Inferior parietal cortex (tissue), 1 donor: Measurements from ENCODE around the gene NSDHL.
A peak's percentile ranks its signal among the peaks of the same experiment; 100 is the strongest.
"Not testable (repeated sequence)": the region's sequence is repeated elsewhere in the genome, so short reads cannot be mapped to it uniquely, and the experiment has no call there.

ENCODE experiments used
- DNase-seq: peaks from one replicate; pipeline ENCODE4 v3.0.0-alpha.2; 2016; ENCODE audit errors: extremely low spot score

The NSDHL gene

GRCh38 chrX:152893980-152894610 is 63.2 kb downstream of the NSDHL start:
- DNase-seq: no peak

DNA sequence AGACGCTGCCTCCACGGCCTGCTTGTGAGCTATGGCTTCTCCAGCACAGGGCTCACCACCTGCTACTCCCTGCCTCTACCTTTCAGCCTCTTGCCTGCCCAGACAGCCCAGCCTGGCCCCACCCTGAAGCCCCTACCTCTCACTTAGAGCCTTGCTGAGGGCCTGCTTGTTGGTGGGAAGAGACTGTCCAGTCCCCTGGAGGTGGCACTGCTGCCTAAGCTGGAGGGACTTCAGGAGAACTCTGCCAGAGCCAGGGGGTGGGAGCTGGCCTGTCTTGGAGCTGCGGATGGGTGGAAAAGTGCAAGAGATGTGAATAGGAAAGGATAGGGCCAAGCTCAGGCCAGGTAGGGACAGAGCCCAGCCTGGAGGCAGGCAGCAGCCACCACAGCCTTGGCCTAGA is 64.3 kb downstream of the NSDHL start:
- DNase-seq: no peak

- DNase-seq: no peak
These were observed 65.0 kb downstream of the NSDHL start for GRCh38 chrX:152895724-152896420.

GRCh38 chrX:152896450-152896849 is 65.6 kb downstream of the NSDHL start:
- DNase-seq: no peak

- DNase-seq: no peak
These were observed 66.6 kb downstream of the NSDHL start, which contains the start of gene ZNF185 for GRCh38 chrX:152897222-152898131. Gene ZNF185 (plus strand): TSS chrX:152898067. CDS start chrX:152914490, 16,423 bp downstream.

DNA sequence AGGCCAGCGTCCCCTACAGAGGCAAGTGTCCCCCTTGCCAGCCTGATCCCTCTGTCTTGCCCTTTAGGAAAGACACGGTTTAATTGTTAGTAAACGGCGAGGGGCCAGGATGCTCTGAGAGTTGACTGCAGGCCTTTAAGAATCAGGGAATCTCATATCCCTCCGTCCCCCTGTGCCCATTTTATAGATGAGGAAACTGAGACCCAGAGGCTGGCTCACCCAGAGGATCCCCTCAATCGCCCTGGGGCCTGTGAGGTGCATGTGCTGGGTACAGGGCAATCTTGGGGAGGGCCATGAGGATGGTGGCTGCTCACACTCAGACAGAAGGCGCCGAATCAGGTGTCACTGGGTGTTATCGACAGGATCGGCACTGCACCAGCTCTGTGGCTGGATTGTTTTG is 67.6 kb downstream of the NSDHL start:
- no peak for DNase-seq

GRCh38 chrX:152899111-152899873 is 68.4 kb downstream of the NSDHL start:
- no peak for DNase-seq

DNA sequence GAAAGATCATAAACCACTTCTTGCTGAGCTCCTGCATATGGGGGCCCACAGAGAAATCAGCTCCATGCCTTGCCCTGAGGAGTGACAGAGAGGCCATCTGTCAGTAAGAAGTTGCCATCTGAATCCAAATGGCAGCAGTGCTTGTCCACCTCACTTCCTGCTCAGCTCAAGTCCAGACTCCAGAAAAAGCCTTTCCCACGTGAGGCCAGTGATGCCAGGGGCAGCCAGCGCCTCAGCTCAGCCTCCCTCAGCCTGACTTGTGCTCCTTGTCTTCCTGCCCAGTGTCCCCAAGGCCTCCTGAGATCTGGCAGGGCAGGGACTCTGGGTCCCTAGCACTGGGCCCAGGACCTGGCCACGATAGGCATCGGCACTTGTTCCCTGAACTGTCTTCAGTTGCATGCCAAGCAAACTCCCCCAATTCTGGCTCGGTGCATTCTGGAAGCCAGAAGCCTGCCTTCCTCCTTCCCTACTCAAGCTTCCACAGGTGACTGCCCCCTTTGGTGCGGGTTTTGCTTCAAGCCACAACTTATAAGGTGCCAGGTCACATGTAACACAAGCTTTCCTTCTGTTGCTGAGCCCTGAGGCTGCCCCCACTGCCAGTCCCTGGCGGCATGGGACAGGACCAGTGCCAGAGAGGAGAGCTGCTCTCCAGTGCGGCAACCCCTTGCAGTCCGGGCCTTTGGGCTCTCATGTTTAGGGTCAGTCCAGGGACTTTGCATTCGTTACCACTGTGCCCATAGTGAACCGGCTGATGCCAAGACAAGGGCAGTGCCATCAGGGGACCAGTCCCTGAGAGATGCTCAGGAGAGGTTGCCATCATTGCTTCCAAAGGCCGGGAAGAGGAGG is 69.2 kb downstream of the NSDHL start:
- DNase-seq: no peak

- DNase-seq: no peak
These were observed 70.1 kb downstream of the NSDHL start for GRCh38 chrX:152900937-152901445.

DNA sequence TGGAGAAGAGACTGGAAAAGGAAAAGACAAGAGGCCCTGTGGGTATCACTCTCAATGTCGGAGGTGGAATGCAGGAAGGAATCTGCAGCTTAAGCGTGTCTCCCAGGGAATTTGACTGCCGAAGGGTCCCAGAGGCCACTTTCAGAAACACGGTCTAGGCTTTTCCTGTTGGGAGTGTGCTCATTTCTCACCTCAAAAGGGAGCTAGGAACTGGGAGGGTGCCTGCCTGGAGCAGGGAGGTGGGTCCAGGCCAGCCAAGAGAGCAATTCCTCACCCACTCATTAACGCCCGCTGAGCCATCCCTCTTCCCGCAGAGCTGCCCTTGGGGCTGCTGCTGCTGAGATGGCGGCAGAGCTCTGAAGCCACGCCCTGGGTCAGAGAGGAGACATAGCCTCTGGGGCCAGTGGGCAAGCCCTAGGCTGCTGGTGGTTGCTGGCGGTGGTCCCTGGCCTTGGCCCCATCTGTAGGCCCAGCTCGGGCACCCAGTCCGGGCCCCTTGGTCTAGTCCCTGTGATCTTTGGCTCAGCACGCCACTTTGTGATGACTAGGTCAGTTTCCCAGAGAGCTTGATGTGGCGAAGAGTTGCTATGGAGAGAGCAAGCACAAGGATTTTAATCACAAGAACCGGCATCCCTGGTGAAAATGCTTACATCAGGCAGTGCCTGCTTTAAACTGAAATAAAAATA is 71.1 kb downstream of the NSDHL start:
- DNase-seq: no peak

- DNase-seq: no peak
These were observed 71.6 kb downstream of the NSDHL start for GRCh38 chrX:152902502-152902820.

- DNase-seq: no peak
These were observed 72.7 kb downstream of the NSDHL start for GRCh38 chrX:152903589-152903988.

- peak; percentile 17 for DNase-seq
These were observed 73.6 kb downstream of the NSDHL start for GRCh38 chrX:152904151-152905080.

DNA sequence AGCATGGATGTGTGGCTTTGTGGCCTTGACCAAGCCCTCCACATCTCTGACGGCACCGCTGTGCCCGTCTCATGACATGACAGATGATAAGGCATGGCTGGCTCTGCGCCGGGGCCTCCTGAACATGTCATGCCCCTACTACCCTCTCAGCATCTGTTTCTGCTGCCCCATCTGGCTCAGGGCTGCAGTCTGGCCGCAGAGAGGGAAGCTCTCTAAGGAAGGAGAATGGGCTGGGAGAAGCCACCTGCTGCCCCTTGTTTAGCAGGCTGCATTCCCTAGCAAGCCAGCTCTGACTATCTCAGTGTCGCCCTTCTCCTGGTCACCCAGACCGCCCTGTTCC is 74.2 kb downstream of the NSDHL start:
- DNase-seq: no peak

- no peak for DNase-seq
These were observed 76.3 kb downstream of the NSDHL start for GRCh38 chrX:152907084-152907651.

GRCh38 chrX:152908486-152908885 is 77.6 kb downstream of the NSDHL start:
- DNase-seq: no peak

GRCh38 chrX:152910018-152910417 is 79.2 kb downstream of the NSDHL start:
- DNase-seq: not testable (repeated sequence)

DNA sequence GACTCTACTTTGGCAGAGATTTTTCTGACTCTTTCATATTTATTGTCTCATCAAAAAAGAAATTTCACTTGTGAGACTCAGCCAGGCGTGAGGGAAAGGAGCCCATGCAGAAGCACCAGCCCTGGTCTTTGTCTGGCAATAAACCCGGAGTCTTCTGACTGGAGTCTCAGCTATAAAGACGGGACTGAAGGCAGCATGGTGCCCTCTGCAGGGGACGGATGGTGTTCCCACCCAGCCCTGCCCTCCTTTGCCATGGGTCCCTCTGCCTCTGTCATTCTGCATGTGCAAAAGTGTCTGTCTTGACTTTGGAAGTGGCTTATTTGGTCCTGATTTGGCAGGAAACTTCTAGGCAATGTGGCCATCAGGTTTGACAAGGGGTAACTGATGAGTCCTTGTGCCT is 81.2 kb downstream of the NSDHL start:
- DNase-seq: no peak

DNA sequence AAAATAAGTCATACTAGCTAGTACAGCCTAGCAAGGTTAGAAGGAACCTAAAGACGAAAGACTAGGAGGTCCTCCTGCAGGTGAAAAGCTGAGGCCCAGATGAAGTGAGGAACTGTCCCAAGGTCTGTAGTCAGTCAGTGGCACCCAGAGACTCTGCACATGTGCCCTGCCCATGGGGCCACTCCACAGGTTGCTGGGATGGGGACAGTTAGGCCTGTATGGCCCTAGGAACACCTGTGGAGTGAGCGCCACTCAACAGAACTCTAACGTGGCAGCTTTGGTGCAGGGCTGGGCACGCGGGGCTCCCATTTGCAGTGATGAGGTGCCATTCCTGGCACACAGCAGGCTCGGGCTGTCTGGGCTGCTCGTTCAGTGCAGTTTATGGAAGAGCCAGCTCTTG is 81.8 kb downstream of the NSDHL start:
- DNase-seq: no peak
